Jurkat, Clone E6-1 (cell line): ENCODE data around the gene TEKT3. TPM values are rescaled to one million over a fixed set of nuclear protein-coding genes. Genes with fewer than 3 reads are reported as not detected.

Source experiments
- DNase-seq: peaks from one replicate; pipeline ENCODE4 v3.0.0-alpha.2; 2011; ENCODE audit warnings: low read depth, low spot score
- H3K4me3 ChIP-seq: 2 replicates; pipeline ENCODE4 v1.5.1; 2011; ENCODE audit warnings: mild to moderate bottlenecking, low read length, control low read depth, moderate library complexity
- polyA plus RNA-seq: library from polyadenylated mRNA; unstranded; fragments of >200 nt; gene quantifications from one replicate; pipeline ENCODE4 v1.2.1, GENCODE V29; 2012; ENCODE audit warnings: missing spikeins; ENCODE audit not compliant: insufficient read length, insufficient read depth

Gene TEKT3
- not detected for polyA plus RNA-seq

GRCh38 chr17:15341385-15341849 lies at the start of gene TEKT3:
Gene TEKT3, minus strand, starts transcription at chr17:15341597. Its CDS starts 10,012 bp downstream, at chr17:15331585.
- no peak within 1 kb of the TSS for H3K4me3 ChIP-seq
- DNase-seq: no peak

GRCh38 chr17:15388356-15389041 lies 47.1 kb upstream of the TEKT3 start:
- no peak for DNase-seq
- no peak overlapping the region for H3K4me3 ChIP-seq

- DNase-seq: no peak
- no peak overlapping the region for H3K4me3 ChIP-seq
These were observed 44.7 kb upstream of the TEKT3 start for GRCh38 chr17:15386083-15386482.

- no peak overlapping the region for H3K4me3 ChIP-seq
- no peak for DNase-seq
These were observed 43.9 kb upstream of the TEKT3 start for GRCh38 chr17:15385305-15385704.

GRCh38 chr17:15384142-15384787 lies 42.9 kb upstream of the TEKT3 start:
- no peak overlapping the region for H3K4me3 ChIP-seq

GRCh38 chr17:15382914-15383313 lies 41.5 kb upstream of the TEKT3 start:
- DNase-seq: no peak

More at GRCh38 chr17:15384142-15384787, 42.9 kb upstream of the TEKT3 start:
- DNase-seq: no peak

GRCh38 chr17:15381707-15382106 lies 40.3 kb upstream of the TEKT3 start:
- no peak overlapping the region for H3K4me3 ChIP-seq

More at GRCh38 chr17:15382914-15383313, 41.5 kb upstream of the TEKT3 start:
- no peak overlapping the region for H3K4me3 ChIP-seq

GRCh38 chr17:15380446-15380845 lies 39.0 kb upstream of the TEKT3 start:
- no peak for DNase-seq

More at GRCh38 chr17:15381707-15382106, 40.3 kb upstream of the TEKT3 start:
- no peak for DNase-seq

GRCh38 chr17:15379659-15380058 lies 38.3 kb upstream of the TEKT3 start:
- no peak overlapping the region for H3K4me3 ChIP-seq
- no peak for DNase-seq

More at GRCh38 chr17:15380446-15380845, 39.0 kb upstream of the TEKT3 start:
- H3K4me3 ChIP-seq: no peak overlapping the region

GRCh38 chr17:15378243-15378642 lies 36.8 kb upstream of the TEKT3 start:
- no peak overlapping the region for H3K4me3 ChIP-seq
- no peak for DNase-seq

- no peak for DNase-seq
- H3K4me3 ChIP-seq: no peak overlapping the region
These were observed 36.2 kb upstream of the TEKT3 start for GRCh38 chr17:15377616-15378015.

- no peak for DNase-seq
- no peak overlapping the region for H3K4me3 ChIP-seq
These were observed 35.8 kb upstream of the TEKT3 start for GRCh38 chr17:15377200-15377599.

- no peak overlapping the region for H3K4me3 ChIP-seq
- DNase-seq: no peak
These were observed 30.2 kb upstream of the TEKT3 start for GRCh38 chr17:15371376-15372130.

GRCh38 chr17:15368600-15368999 lies 27.2 kb upstream of the TEKT3 start:
- no peak overlapping the region for H3K4me3 ChIP-seq
- peak; percentile 1 for DNase-seq

GRCh38 chr17:15366026-15366425 lies 24.6 kb upstream of the TEKT3 start:
- DNase-seq: no peak
- no peak overlapping the region for H3K4me3 ChIP-seq

- no peak overlapping the region for H3K4me3 ChIP-seq
- no peak for DNase-seq
These were observed 23.2 kb upstream of the TEKT3 start for GRCh38 chr17:15364615-15365014.

GRCh38 chr17:15363702-15364101 lies 22.3 kb upstream of the TEKT3 start:
- H3K4me3 ChIP-seq: no peak overlapping the region
- DNase-seq: no peak

- no peak overlapping the region for H3K4me3 ChIP-seq
- DNase-seq: no peak
These were observed 20.2 kb upstream of the TEKT3 start for GRCh38 chr17:15361592-15361991.

- DNase-seq: no peak
- H3K4me3 ChIP-seq: no peak overlapping the region
These were observed 19.8 kb upstream of the TEKT3 start for GRCh38 chr17:15361151-15361550.

- no peak for DNase-seq
- H3K4me3 ChIP-seq: no peak overlapping the region
These were observed 12.9 kb upstream of the TEKT3 start for GRCh38 chr17:15354256-15354655.
